NCI-H1048 (cell line): ENCODE data around the gene HDAC2.
"Not testable (repeated sequence)": the region's sequence is repeated elsewhere in the genome, so short reads cannot be mapped to it uniquely, and the experiment has no call there.

Source experiments
- DNase-seq: peaks from one replicate; lab custom pipeline; 2025; lab: John Stamatoyannopoulos, UW

The HDAC2 gene

GRCh38 chr6:113971741-113972140 is 793 bp upstream of the HDAC2 start:
- no peak for DNase-seq

GRCh38 chr6:113969888-113970804 is 802 bp downstream of the HDAC2 start:
- no peak for DNase-seq

- no peak for DNase-seq
Measured at GRCh38 chr6:113968472-113968871, 2.5 kb downstream of the HDAC2 start.

GRCh38 chr6:113967777-113968176 is 3.2 kb downstream of the HDAC2 start:
- no peak for DNase-seq

- no peak for DNase-seq
Measured at GRCh38 chr6:113960795-113961194, 10.2 kb downstream of the HDAC2 start.

- DNase-seq = no peak
Measured at GRCh38 chr6:113959235-113959634, 11.7 kb downstream of the HDAC2 start.

- no peak for DNase-seq
Measured at GRCh38 chr6:113954653-113955052, 16.3 kb downstream of the HDAC2 start.

- no peak for DNase-seq
Measured at GRCh38 chr6:113953346-113953745, 17.6 kb downstream of the HDAC2 start.

- no peak for DNase-seq
Measured at GRCh38 chr6:113949499-113949898, 21.4 kb downstream of the HDAC2 start.

GRCh38 chr6:113944701-113945100 is 26.2 kb downstream of the HDAC2 start:
- DNase-seq = no peak

GRCh38 chr6:113939825-113940224 is 31.1 kb downstream of the HDAC2 start:
- no peak for DNase-seq

GRCh38 chr6:113936093-113936934 is 34.6 kb downstream of the HDAC2 start:
- DNase-seq = no peak

- no peak for DNase-seq
Measured at GRCh38 chr6:113934101-113934500, 36.8 kb downstream of the HDAC2 start.

- not testable (repeated sequence) for DNase-seq
Measured at GRCh38 chr6:113931907-113932306, 39.0 kb downstream of the HDAC2 start.

GRCh38 chr6:113930183-113930582 is 40.8 kb downstream of the HDAC2 start:
- no peak for DNase-seq

GRCh38 chr6:113927001-113927400 is 43.9 kb downstream of the HDAC2 start:
- no peak for DNase-seq

GRCh38 chr6:113925378-113925777 is 45.6 kb downstream of the HDAC2 start:
- no peak for DNase-seq

GRCh38 chr6:113924312-113924723 is 46.6 kb downstream of the HDAC2 start:
- DNase-seq = no peak

- DNase-seq = no peak
Measured at GRCh38 chr6:113923526-113923925, 47.4 kb downstream of the HDAC2 start.

- no peak for DNase-seq
Measured at GRCh38 chr6:113921299-113921904, 49.5 kb downstream of the HDAC2 start.

- DNase-seq = no peak
Measured at GRCh38 chr6:113920663-113921267, 50.2 kb downstream of the HDAC2 start.

- not testable (repeated sequence) for DNase-seq
Measured at GRCh38 chr6:113910285-113910684, 60.7 kb downstream of the HDAC2 start.
